IMR-90 (cell line): Measurements from ENCODE around the gene EVPL. TPM values are rescaled to one million over a fixed set of nuclear protein-coding genes. Genes with fewer than 3 reads are reported as not detected.
A peak's percentile ranks its signal among the peaks of the same experiment; 100 is the strongest.

Experiments
- ATAC-seq: fragments of 200-7000 bp; cut with Tn5 transposase; 2 replicates; pipeline ENCODE4 v1.9.1; 2020; ENCODE audit warnings: low read depth, mild to moderate bottlenecking, moderate library complexity
- BruUV-seq: library from RNA; stranded (reverse); fragments of 400-500 nt; replicated peaks from 2 replicates; lab custom pipeline; 2021; lab: Mats Ljungman, UMichigan
- CTCF ChIA-PET: fragments of 300-600 bp; formaldehyde crosslinking; extraction: SDS; loops from one replicate; lab custom pipeline; 2021; ENCODE audit warnings: antibody characterized with exemption; lab: Yijun Ruan, JAX
- POLR2A ChIA-PET: fragments of 300-600 bp; sonication (Branson Sonifier 250); formaldehyde crosslinking; loops from one replicate; lab custom pipeline; 2022; ENCODE audit warnings: antibody characterized with exemption; ENCODE audit not compliant: unreplicated experiment; lab: Charles Lee
- DNase-seq: peaks from one replicate; pipeline ENCODE4 v3.0.0; 2013
- H2AFZ ChIP-seq: replicated peaks from 2 replicates; pipeline ENCODE3; 2013; ENCODE audit warnings: low read length, mild to moderate bottlenecking; ENCODE audit not compliant: poor library complexity
- H2AK5ac ChIP-seq: 2 replicates; pipeline ENCODE4 v1.6.1; 2013; ENCODE audit warnings: low read depth, low read length, inconsistent platforms
- H2AK9ac ChIP-seq: replicated peaks from 2 replicates; pipeline ENCODE3; 2013; ENCODE audit warnings: mild to moderate bottlenecking, low read depth, low read length, moderate library complexity; ENCODE audit not compliant: poor library complexity
- H2BK120ac ChIP-seq: 2 replicates; pipeline ENCODE4 v1.6.1; 2013; ENCODE audit warnings: low read depth, low read length, inconsistent platforms
- H2BK15ac ChIP-seq: 3 replicates; pipeline ENCODE4 v1.6.1; 2013; ENCODE audit warnings: low read depth, low read length, inconsistent platforms
- H2BK20ac ChIP-seq: 2 replicates; pipeline ENCODE4 v1.6.1; 2013; ENCODE audit warnings: low read depth, mild to moderate bottlenecking, inconsistent platforms, low read length, moderate library complexity
- H2BK5ac ChIP-seq: 2 replicates; pipeline ENCODE4 v1.6.1; 2013; ENCODE audit warnings: mild to moderate bottlenecking, low read depth, low read length, inconsistent platforms; ENCODE audit not compliant: poor library complexity, severe bottlenecking
- H3K14ac ChIP-seq: replicated peaks from 2 replicates; pipeline ENCODE4 v1.6.1; 2013; ENCODE audit warnings: low read depth, low read length, inconsistent platforms
- H3K18ac ChIP-seq: 2 replicates; pipeline ENCODE4 v1.6.1; 2013; ENCODE audit warnings: low read depth, low read length, control low read depth
- H3K23ac ChIP-seq: 2 replicates; pipeline ENCODE4 v1.6.1; 2013; ENCODE audit warnings: low read depth, low read length, inconsistent platforms
- H3K27ac ChIP-seq: 2 replicates; pipeline ENCODE4 v1.5.1; 2013; ENCODE audit warnings: mild to moderate bottlenecking, control low read depth, low read length; ENCODE audit not compliant: insufficient read depth
- H3K27me3 ChIP-seq: 2 replicates; pipeline ENCODE4 v1.6.1; 2013; ENCODE audit warnings: low read length; ENCODE audit not compliant: control insufficient read depth, insufficient read depth
- H3K36me3 ChIP-seq: 2 replicates; pipeline ENCODE4 v1.6.1; 2013; ENCODE audit warnings: low read length, mixed read lengths; ENCODE audit not compliant: control insufficient read depth, insufficient read depth
- H3K4ac ChIP-seq: 2 replicates; pipeline ENCODE4 v1.6.1; 2013; ENCODE audit warnings: low read depth, low read length, inconsistent platforms
- H3K4me1 ChIP-seq: 2 replicates; pipeline ENCODE4 v1.6.1; 2013; ENCODE audit warnings: low read length, mixed read lengths; ENCODE audit not compliant: control insufficient read depth, insufficient read depth
- H3K4me2 ChIP-seq: 2 replicates; pipeline ENCODE4 v1.6.1; 2013; ENCODE audit warnings: low read depth, mild to moderate bottlenecking, control low read depth, low read length, moderate library complexity
- H3K4me3 ChIP-seq: 2 replicates; pipeline ENCODE4 v1.5.1; 2013; ENCODE audit warnings: low read depth, mild to moderate bottlenecking, control low read depth, low read length, moderate library complexity; ENCODE audit not compliant: insufficient read depth
- H3K56ac ChIP-seq: 2 replicates; pipeline ENCODE4 v1.6.1; 2013; ENCODE audit warnings: low read length, inconsistent platforms; ENCODE audit not compliant: insufficient read depth; ENCODE audit errors: extremely low read depth
- H3K79me1 ChIP-seq, 2 experiments: 2 replicates each; pipeline ENCODE4 v1.6.1; 2013; ENCODE audit warnings: low read length in 2 of 2, inconsistent platforms in 1 of 2, low read depth in 1 of 2
- H3K9ac ChIP-seq: 2 replicates; pipeline ENCODE4 v1.6.1; 2013; ENCODE audit warnings: low read depth, low read length, control low read depth
- H3K9me1 ChIP-seq: 2 replicates; pipeline ENCODE4 v1.6.1; 2013; ENCODE audit warnings: low read length, inconsistent platforms; ENCODE audit not compliant: insufficient read depth
- H3K9me3 ChIP-seq: 2 replicates; pipeline ENCODE4 v1.6.1; 2013; ENCODE audit warnings: low read length; ENCODE audit not compliant: control insufficient read depth, insufficient read depth
- H4K20me1 ChIP-seq: 2 replicates; pipeline ENCODE4 v1.6.1; 2013; ENCODE audit warnings: low read length, inconsistent platforms; ENCODE audit not compliant: insufficient read depth
- H4K5ac ChIP-seq: 2 replicates; pipeline ENCODE4 v1.6.1; 2013; ENCODE audit warnings: mild to moderate bottlenecking, low read depth, low read length, control low read depth
- H4K8ac ChIP-seq, 2 experiments: 2 replicates each; pipeline ENCODE4 v1.6.1; 2013; ENCODE audit warnings: low read depth in 2 of 2, low read length in 2 of 2, control low read depth in 1 of 2, inconsistent platforms in 1 of 2
- H4K91ac ChIP-seq: 2 replicates; pipeline ENCODE4 v1.6.1; 2013; ENCODE audit warnings: low read depth, low read length, inconsistent platforms; ENCODE audit not compliant: insufficient read depth
- BHLHE40 ChIP-seq: fragments of 150-350 bp; IDR thresholded peaks from 2 replicates; pipeline ENCODE4 v1.6.1; 2016; ENCODE audit warnings: mild to moderate bottlenecking, low read depth, low read length
- CEBPB ChIP-seq: IDR thresholded peaks from 2 replicates; pipeline ENCODE4 v1.6.1; 2012; ENCODE audit warnings: low read depth, low read length, improper control_type of control experiment
- CHD1 ChIP-seq: IDR thresholded peaks from 2 replicates; pipeline ENCODE4 v1.6.1; 2012; ENCODE audit warnings: low read depth, low read length, improper control_type of control experiment
- FOS ChIP-seq: fragments of 150-350 bp; IDR thresholded peaks from 2 replicates; pipeline ENCODE4 v1.6.1; 2016; ENCODE audit warnings: low read depth, low read length
- MAFK ChIP-seq: IDR thresholded peaks from 2 replicates; pipeline ENCODE4 v1.6.1; 2012; ENCODE audit warnings: low read depth, low read length, improper control_type of control experiment
- MAZ ChIP-seq: IDR thresholded peaks from 2 replicates; pipeline ENCODE4 v1.6.1; 2012; ENCODE audit warnings: low read depth, mild to moderate bottlenecking, low read length, improper control_type of control experiment, moderate library complexity, borderline replicate concordance
- MXI1 ChIP-seq: IDR thresholded peaks from 2 replicates; pipeline ENCODE4 v1.6.1; 2012; ENCODE audit warnings: low read depth, mild to moderate bottlenecking, low read length, moderate library complexity, borderline replicate concordance
- POLR2A ChIP-seq: IDR thresholded peaks from 2 replicates; pipeline ENCODE4 v1.6.1; 2012; ENCODE audit warnings: mild to moderate bottlenecking, low read depth, low read length
- RAD21 ChIP-seq: IDR thresholded peaks from 2 replicates; pipeline ENCODE4 v1.6.1; 2012; ENCODE audit warnings: low read length, improper control_type of control experiment
- RCOR1 ChIP-seq: IDR thresholded peaks from 2 replicates; pipeline ENCODE4 v1.6.1; 2012; ENCODE audit warnings: mild to moderate bottlenecking, low read length, improper control_type of control experiment; ENCODE audit not compliant: insufficient replicate concordance
- RFX5 ChIP-seq: IDR thresholded peaks from 2 replicates; pipeline ENCODE4 v1.8.0; 2012; ENCODE audit warnings: low read depth, mild to moderate bottlenecking, low read length, moderate library complexity
- SMC3 ChIP-seq: fragments of 150-350 bp; IDR thresholded peaks from 2 replicates; pipeline ENCODE4 v1.6.1; 2016; ENCODE audit warnings: low read depth, mild to moderate bottlenecking, antibody characterized with exemption, low read length, moderate library complexity
- WGBS, 2 experiments: methylation state at CpG; one replicate each; pipeline versions ENCODE4 v1.1.5 to v1.1.7; 2013; ENCODE audit warnings: missing lambda C conversion rate in 2 of 2; ENCODE audit not compliant: insufficient read length in 1 of 2; ENCODE audit errors: extremely low coverage in 2 of 2; 5-methylcytosine and 5-hydroxymethylcytosine counted together
- dilution Hi-C: fragments of 300-500 bp; cut with HindIII; formaldehyde crosslinking; loops from one replicate; pipeline ENCODE4 v1.14.3; 2018; ENCODE audit warnings: low sequenced_read_pairs; ENCODE audit not compliant: unreplicated experiment
- in situ Hi-C: fragments of 300-500 bp; cut with MboI; formaldehyde crosslinking; loops from 3 replicates; pipeline ENCODE4 v1.14.3; 2019; ENCODE audit warnings: low sequenced_read_pairs, inconsistent platforms, mixed read lengths
- intact Hi-C: fragments of 100-400 bp; cut with micrococcal nuclease; formaldehyde crosslinking; loops from 2 replicates; pipeline ENCODE4 v1.10.0; 2022
- polyA plus RNA-seq, 3 experiments: library from polyadenylated mRNA; depleted of rRNA; stranded (reverse); fragments of >200 nt; gene quantifications; 2 replicates each; pipeline ENCODE4 v1.2.3, GENCODE V29; 2012; ENCODE audit warnings: low replicate concordance in 1 of 3
- total RNA-seq: library from RNA; depleted of rRNA; stranded (reverse); fragments of >200 nt; gene quantifications from 2 replicates; pipeline ENCODE4 v1.2.3, GENCODE V29; 2012
- TF ChIP-seq, protein P1 (sequence below): fragments of 150-350 bp; IDR thresholded peaks from 2 replicates; pipeline ENCODE4 v1.6.1; 2017; ENCODE audit warnings: mild to moderate bottlenecking, antibody characterized with exemption, low read length, low read depth
- TF ChIP-seq, protein P2 (sequence below): conservative IDR thresholded peaks from 2 replicates; pipeline ENCODE4 v1.5.1; 2012; ENCODE audit warnings: mild to moderate bottlenecking, low read depth, low read length, improper control_type of control experiment
- TF ChIP-seq, protein P3 (sequence below): fragments of 150-350 bp; IDR thresholded peaks from 2 replicates; pipeline ENCODE4 v1.6.1; 2016; ENCODE audit warnings: low read depth, mild to moderate bottlenecking, low read length, moderate library complexity, borderline replicate concordance

The EVPL gene
- total and polyA plus RNA-seq, 2 of the 4 experiments (the other 2 are of a cell fraction), result not detected

DNA sequence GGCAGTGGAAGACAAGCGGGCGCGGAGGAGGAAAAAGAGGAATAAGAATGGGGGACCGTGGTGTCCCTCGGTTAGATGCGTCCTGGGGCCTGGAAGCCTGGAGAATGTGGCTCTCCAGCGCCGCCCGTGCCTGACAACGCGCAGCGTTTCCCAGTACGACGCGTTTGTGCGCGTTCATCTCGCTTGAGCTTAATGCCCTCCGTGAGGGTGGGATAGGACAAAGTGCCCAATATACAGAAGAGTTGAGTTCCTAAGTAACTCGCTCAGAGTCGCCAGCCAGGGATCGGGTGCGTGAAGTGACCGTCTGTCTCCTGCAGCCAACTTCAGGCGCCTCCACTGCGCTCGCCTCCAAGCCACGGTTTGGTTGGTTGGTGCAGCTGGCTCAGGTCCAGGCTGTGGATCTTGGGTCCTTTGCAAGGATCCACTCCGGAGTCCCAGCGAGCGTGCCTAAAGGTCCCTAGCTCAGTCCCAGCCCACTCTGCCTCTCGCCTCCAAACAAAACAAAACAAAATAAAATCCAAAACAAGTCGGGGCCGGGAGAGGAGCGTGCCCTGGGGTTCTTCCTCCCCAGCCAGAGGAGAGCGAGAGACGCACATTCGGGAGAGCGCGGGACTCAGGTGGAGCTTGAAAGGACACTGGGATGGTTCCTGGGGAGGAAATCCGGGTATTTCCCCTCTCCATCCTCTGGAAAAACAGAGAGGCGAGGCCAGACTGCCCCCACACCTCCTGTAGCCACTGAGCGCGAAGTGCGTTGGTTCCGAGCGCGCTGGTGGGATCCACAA, 48.4 kb upstream of the EVPL start:
- Histone ChIP-seq H2BK120ac (no peak overlapping the region), H3K4me2 (no peak overlapping the region), H3K27ac (no peak overlapping the region), H3K4me3 (no peak overlapping the region), H2BK15ac (no peak overlapping the region), H2BK20ac (no peak overlapping the region), H4K20me1 (peaks cover 12% of the 10 kb centered on the region), H3K27me3 (peaks cover 66% of the 10 kb centered on the region), H2AK9ac (no peak overlapping the region), H4K91ac (no peak overlapping the region), H3K4me1 (peaks cover 3% of the 10 kb centered on the region; the same call in 1 of the 2 replicates), H3K14ac (no peak overlapping the region), H3K9me1 (peaks cover 14% of the 10 kb centered on the region), H3K79me1 (peaks cover 0 to 19% of the 10 kb centered on the region in 2 experiments; a peak in 2 of 4 replicates), H3K4ac (no peak overlapping the region), H2BK5ac (no peak overlapping the region), H3K18ac (no peak overlapping the region), H4K5ac (no peak overlapping the region), H2AFZ (peak overlapping the region; percentile 65), H4K8ac (no peak overlapping the region), H3K9ac (no peak overlapping the region), H3K9me3 (no peaks in the 10 kb centered on the region), H3K56ac (no peak overlapping the region), H3K36me3 (no peaks in the 10 kb centered on the region), H2AK5ac (no peak overlapping the region), H3K23ac (no peak overlapping the region)
- POLR2A ChIA-PET, result no interaction called here
- no peak for ATAC-seq
- WGBS, 2 experiments, result 4% methylated on average over 23 of the region's 48 CpGs; no CpG with 5 or more reads in 1 of the 2 experiments
- CTCF ChIA-PET, result no interaction called here
- no TSS peak for BruUV-seq
- in situ Hi-C loops, result no loop called here
- intact Hi-C loops, result loop anchor here (10.0 kb wide), 1 partner anchor 171 kb away; the partner anchor contains the start of gene MRPL38
- dilution Hi-C loops, result no loop called here
- no peak for DNase-seq
- no peak for TF ChIP-seq CEBPB
- TF ChIP-seq, protein P1, sequence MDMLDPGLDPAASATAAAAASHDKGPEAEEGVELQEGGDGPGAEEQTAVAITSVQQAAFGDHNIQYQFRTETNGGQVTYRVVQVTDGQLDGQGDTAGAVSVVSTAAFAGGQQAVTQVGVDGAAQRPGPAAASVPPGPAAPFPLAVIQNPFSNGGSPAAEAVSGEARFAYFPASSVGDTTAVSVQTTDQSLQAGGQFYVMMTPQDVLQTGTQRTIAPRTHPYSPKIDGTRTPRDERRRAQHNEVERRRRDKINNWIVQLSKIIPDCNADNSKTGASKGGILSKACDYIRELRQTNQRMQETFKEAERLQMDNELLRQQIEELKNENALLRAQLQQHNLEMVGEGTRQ, result no peak
- TF ChIP-seq RAD21, result no peak
- TF ChIP-seq, protein P2, sequence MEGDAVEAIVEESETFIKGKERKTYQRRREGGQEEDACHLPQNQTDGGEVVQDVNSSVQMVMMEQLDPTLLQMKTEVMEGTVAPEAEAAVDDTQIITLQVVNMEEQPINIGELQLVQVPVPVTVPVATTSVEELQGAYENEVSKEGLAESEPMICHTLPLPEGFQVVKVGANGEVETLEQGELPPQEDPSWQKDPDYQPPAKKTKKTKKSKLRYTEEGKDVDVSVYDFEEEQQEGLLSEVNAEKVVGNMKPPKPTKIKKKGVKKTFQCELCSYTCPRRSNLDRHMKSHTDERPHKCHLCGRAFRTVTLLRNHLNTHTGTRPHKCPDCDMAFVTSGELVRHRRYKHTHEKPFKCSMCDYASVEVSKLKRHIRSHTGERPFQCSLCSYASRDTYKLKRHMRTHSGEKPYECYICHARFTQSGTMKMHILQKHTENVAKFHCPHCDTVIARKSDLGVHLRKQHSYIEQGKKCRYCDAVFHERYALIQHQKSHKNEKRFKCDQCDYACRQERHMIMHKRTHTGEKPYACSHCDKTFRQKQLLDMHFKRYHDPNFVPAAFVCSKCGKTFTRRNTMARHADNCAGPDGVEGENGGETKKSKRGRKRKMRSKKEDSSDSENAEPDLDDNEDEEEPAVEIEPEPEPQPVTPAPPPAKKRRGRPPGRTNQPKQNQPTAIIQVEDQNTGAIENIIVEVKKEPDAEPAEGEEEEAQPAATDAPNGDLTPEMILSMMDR, result no peak
- no peak for TF ChIP-seq POLR2A
- no peak for TF ChIP-seq FOS
- no peak for TF ChIP-seq MAFK
- TF ChIP-seq MXI1, result no peak
- no peak for TF ChIP-seq RCOR1
- no peak for TF ChIP-seq BHLHE40
- TF ChIP-seq, protein P3, sequence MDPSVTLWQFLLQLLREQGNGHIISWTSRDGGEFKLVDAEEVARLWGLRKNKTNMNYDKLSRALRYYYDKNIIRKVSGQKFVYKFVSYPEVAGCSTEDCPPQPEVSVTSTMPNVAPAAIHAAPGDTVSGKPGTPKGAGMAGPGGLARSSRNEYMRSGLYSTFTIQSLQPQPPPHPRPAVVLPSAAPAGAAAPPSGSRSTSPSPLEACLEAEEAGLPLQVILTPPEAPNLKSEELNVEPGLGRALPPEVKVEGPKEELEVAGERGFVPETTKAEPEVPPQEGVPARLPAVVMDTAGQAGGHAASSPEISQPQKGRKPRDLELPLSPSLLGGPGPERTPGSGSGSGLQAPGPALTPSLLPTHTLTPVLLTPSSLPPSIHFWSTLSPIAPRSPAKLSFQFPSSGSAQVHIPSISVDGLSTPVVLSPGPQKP, result no peak
- TF ChIP-seq SMC3, result no peak
- TF ChIP-seq RFX5, result no peak
- no peak for TF ChIP-seq CHD1
- TF ChIP-seq MAZ, result no peak
